Right lobe of liver (tissue), 6 donors: ENCODE measurements around the gene JUN. TPM values are rescaled to one million over a fixed set of nuclear protein-coding genes. Genes with fewer than 3 reads are reported as not detected.

Experiments used
- ATAC-seq, 4 donors: fragments of 200-7000 bp; cut with Tn5 transposase; one replicate each; pipeline ENCODE4 v1.9.1; 2020; ENCODE audit warnings: mild to moderate bottlenecking in 4 of 4, moderate library complexity in 4 of 4
- DNase-seq, 3 donors: peaks; one replicate each; pipeline ENCODE4 v3.0.0-alpha.2; 2020
- H3K27ac ChIP-seq, 3 donors: fragments of 200-600 bp; one replicate each; pipeline ENCODE4 v1.8.0; 2022
- H3K27me3 ChIP-seq, 2 donors: fragments of 200-600 bp; one replicate each; pipeline ENCODE4 v1.8.0; 2022
- H3K36me3 ChIP-seq, 4 donors: fragments of 200-600 bp; sonication (generic) in 1 of 4; one replicate each; pipeline versions ENCODE4 v1.5.1 to v1.8.0; 2017 to 2022; ENCODE audit warnings: control low read depth in 1 of 4
- H3K4me1 ChIP-seq, 4 donors: fragments of 200-600 bp; sonication (generic) in 1 of 4; one replicate each; pipeline versions ENCODE4 v1.5.1 to v1.8.0; 2017 to 2022; ENCODE audit warnings: control low read depth in 1 of 4
- H3K4me3 ChIP-seq, 3 donors: fragments of 200-600 bp; one replicate each; pipeline ENCODE4 v1.8.0; 2022
- H3K9me3 ChIP-seq, 4 donors: fragments of 200-600 bp; sonication (generic) in 1 of 4; one replicate each; pipeline versions ENCODE4 v1.5.1 to v1.8.0; 2017 to 2022; ENCODE audit warnings: control low read depth in 1 of 4
- POLR2A ChIP-seq: fragments of 450-650 bp; IDR thresholded peaks from one replicate; pipeline ENCODE4 v1.6.1; 2017; ENCODE audit warnings: antibody characterized with exemption, mild to moderate bottlenecking
- WGBS: methylation state at CpG from one replicate; pipeline ENCODE4 v1.1.6; 2018; ENCODE audit warnings: low coverage, low lambda C conversion rate; ENCODE audit not compliant: insufficient coverage; ENCODE audit errors: missing lambda C conversion rate; 5-methylcytosine and 5-hydroxymethylcytosine counted together
- intact Hi-C, 2 donors: fragments of 100-400 bp; cut with DNase I; formaldehyde crosslinking; loops; one replicate each; pipeline versions ENCODE4 v1.11.2 to v1.14.1; 2022
- total RNA-seq, 6 experiments: library from RNA; depleted of rRNA in 2 of 6; stranded (reverse); fragments of >200 nt in 2 of 6; fragmentation: NEBNext Ultra II Directional in 3 of 6; extraction: Animal tissue kit (Norgen Biotek cat#: 25700) in 3 of 6; gene quantifications; one replicate each; pipeline versions ENCODE4 v1.1.0 to v1.2.4, GENCODE V29; 2016 to 2023
- TF ChIP-seq, protein P1 (sequence below), 4 donors: fragments of 200-600 bp in 3 of 4; fragments of 450-650 bp in 1 of 4; IDR thresholded peaks; one replicate each; pipeline versions ENCODE4 v1.5.1 to v1.8.0; 2016 to 2022; ENCODE audit warnings: antibody characterized with exemption in 4 of 4, mild to moderate bottlenecking in 2 of 4
- donor health status: DM: no; HTN: yes; CAD: no.
- donor health status: DM: no; HTN: no; CAD: no.
- donor health status: DM: no; HTN: no; CAD: no.
- donor health status: DM: no; HTN: yes; CAD: no.
- donor health status: DM: no; HTN: yes; CAD: no.

JUN gene
- total RNA-seq, 6 experiments from 2014 or later, result 9.3 to 116 (median 88.1) TPM

GRCh38 chr1:58809325-58810010, 25.6 kb upstream of the JUN start:
- Histone ChIP-seq H3K4me1 (peaks cover 0 to 20% (median 5%) of the 10 kb centered on the region in 4 donors), H3K36me3 (no peaks in the 10 kb centered on the region), H3K4me3 (no peak overlapping the region), H3K9me3 (no peaks in the 10 kb centered on the region), H3K27ac (peak overlapping the region in 1 of 3 donors; percentile 53), H3K27me3 (no peaks in the 10 kb centered on the region)
- DNase-seq (no peak), ATAC-seq (peak; percentile 44 to 63 (median 45))
- no peak for TF ChIP-seq POLR2A
- TF ChIP-seq, protein P1, sequence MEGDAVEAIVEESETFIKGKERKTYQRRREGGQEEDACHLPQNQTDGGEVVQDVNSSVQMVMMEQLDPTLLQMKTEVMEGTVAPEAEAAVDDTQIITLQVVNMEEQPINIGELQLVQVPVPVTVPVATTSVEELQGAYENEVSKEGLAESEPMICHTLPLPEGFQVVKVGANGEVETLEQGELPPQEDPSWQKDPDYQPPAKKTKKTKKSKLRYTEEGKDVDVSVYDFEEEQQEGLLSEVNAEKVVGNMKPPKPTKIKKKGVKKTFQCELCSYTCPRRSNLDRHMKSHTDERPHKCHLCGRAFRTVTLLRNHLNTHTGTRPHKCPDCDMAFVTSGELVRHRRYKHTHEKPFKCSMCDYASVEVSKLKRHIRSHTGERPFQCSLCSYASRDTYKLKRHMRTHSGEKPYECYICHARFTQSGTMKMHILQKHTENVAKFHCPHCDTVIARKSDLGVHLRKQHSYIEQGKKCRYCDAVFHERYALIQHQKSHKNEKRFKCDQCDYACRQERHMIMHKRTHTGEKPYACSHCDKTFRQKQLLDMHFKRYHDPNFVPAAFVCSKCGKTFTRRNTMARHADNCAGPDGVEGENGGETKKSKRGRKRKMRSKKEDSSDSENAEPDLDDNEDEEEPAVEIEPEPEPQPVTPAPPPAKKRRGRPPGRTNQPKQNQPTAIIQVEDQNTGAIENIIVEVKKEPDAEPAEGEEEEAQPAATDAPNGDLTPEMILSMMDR (IDR thresholded peaks at IDR 0.05), result no peak
- intact Hi-C loops, result no loop called here
- WGBS, result 64% methylated on average over 9 of the region's 9 CpGs

- DNase-seq (no peak), ATAC-seq (no peak)
- intact Hi-C loops, result no loop called here
- Histone ChIP-seq H3K4me1 (peaks cover 0 to 29% (median 5%) of the 10 kb centered on the region in 4 donors), H3K27ac (no peak overlapping the region), H3K36me3 (no peaks in the 10 kb centered on the region), H3K9me3 (no peaks in the 10 kb centered on the region), H3K4me3 (no peak overlapping the region), H3K27me3 (no peaks in the 10 kb centered on the region)
- no peak for TF ChIP-seq POLR2A
- TF ChIP-seq, protein P1 (IDR thresholded peaks at IDR 0.05), result no peak
- WGBS, result 50% methylated on average over 2 of the region's 2 CpGs
Measured at GRCh38 chr1:58808077-58808476, 24.2 kb upstream of the JUN start.

GRCh38 chr1:58805716-58806571, 22.1 kb upstream of the JUN start:
- Histone ChIP-seq H3K4me3 (no peak overlapping the region), H3K36me3 (no peaks in the 10 kb centered on the region), H3K4me1 (peaks cover 0 to 28% (median 5%) of the 10 kb centered on the region in 4 donors), H3K27me3 (no peaks in the 10 kb centered on the region), H3K27ac (no peak overlapping the region), H3K9me3 (no peaks in the 10 kb centered on the region)
- intact Hi-C loops, result no loop called here
- 83% methylated on average over 11 of the region's 11 CpGs for WGBS
- ATAC-seq (no peak), DNase-seq (no peak)
- TF ChIP-seq POLR2A, result no peak
- TF ChIP-seq, protein P1 (IDR thresholded peaks at IDR 0.05), result no peak

GRCh38 chr1:58804853-58805565, 21.2 kb upstream of the JUN start:
- ATAC-seq, result no peak
- 81% methylated on average over 3 of the region's 3 CpGs for WGBS
- intact Hi-C loops, result no loop called here
- no peak for DNase-seq
- Histone ChIP-seq H3K4me1 (peaks cover 0 to 27% (median 5%) of the 10 kb centered on the region in 4 donors), H3K27me3 (no peaks in the 10 kb centered on the region), H3K36me3 (no peaks in the 10 kb centered on the region), H3K4me3 (no peak overlapping the region), H3K27ac (no peak overlapping the region), H3K9me3 (no peaks in the 10 kb centered on the region)
- no peak for TF ChIP-seq POLR2A
- TF ChIP-seq, protein P1 (IDR thresholded peaks at IDR 0.05), result no peak
